A673 (cell line): ENCODE results near the gene PIWIL4.

ENCODE experiments used
- CTCF ChIP-seq: fragments of 300-800, 200-600 bp; sonication (generic); conservative IDR thresholded peaks from 2 replicates; pipeline ENCODE4 v1.5.1; 2017; ENCODE audit warnings: low read depth, mild to moderate bottlenecking, antibody characterized with exemption, low read length, moderate library complexity, mixed read lengths
- EZH2 ChIP-seq: fragments of 200-600 bp; sonication (generic); IDR thresholded peaks from 2 replicates; pipeline ENCODE4 v1.6.1; 2017; ENCODE audit warnings: borderline replicate concordance, low read depth, mild to moderate bottlenecking, mixed read lengths, antibody characterized with exemption, low read length; ENCODE audit not compliant: poor library complexity, severe bottlenecking

GRCh38 chr11:94526645-94527438, 40.3 kb upstream of the PIWIL4 start:
- TF ChIP-seq EZH2 (no peak), CTCF (no peak)
